ENCODE measurements around the gene TNFAIP8L3. TPM values are rescaled to one million over a fixed set of nuclear protein-coding genes. Genes with fewer than 3 reads are reported as not detected.
"Not testable (repeated sequence)": the region's sequence is repeated elsewhere in the genome, so short reads cannot be mapped to it uniquely, and the experiment has no call there.

The TNFAIP8L3 gene
- total RNA-seq, 1 donor from 2014 or later, result 4.8 TPM

GRCh38 chr15:51075364-51075763, 19.3 kb downstream of the TNFAIP8L3 start:
- intact Hi-C loops (cut with DNase I), result no loop called here
- DNase-seq (ENCODE audit: low spot score), result no peak

- intact Hi-C loops (cut with DNase I), result no loop called here
- no peak for DNase-seq (ENCODE audit: low spot score)
Observed at GRCh38 chr15:51074926-51075325, 19.8 kb downstream of the TNFAIP8L3 start.

- intact Hi-C loops (cut with DNase I), result no loop called here
- no peak for DNase-seq (ENCODE audit: low spot score)
Observed at GRCh38 chr15:51071578-51071977, 23.1 kb downstream of the TNFAIP8L3 start.

GRCh38 chr15:51069983-51070382, 24.7 kb downstream of the TNFAIP8L3 start:
- intact Hi-C loops (cut with DNase I), result no loop called here
- no peak for DNase-seq (ENCODE audit: low spot score)

GRCh38 chr15:51067510-51067909, 27.2 kb downstream of the TNFAIP8L3 start:
- DNase-seq (ENCODE audit: low spot score), result no peak
- intact Hi-C loops (cut with DNase I), result no loop called here

DNA sequence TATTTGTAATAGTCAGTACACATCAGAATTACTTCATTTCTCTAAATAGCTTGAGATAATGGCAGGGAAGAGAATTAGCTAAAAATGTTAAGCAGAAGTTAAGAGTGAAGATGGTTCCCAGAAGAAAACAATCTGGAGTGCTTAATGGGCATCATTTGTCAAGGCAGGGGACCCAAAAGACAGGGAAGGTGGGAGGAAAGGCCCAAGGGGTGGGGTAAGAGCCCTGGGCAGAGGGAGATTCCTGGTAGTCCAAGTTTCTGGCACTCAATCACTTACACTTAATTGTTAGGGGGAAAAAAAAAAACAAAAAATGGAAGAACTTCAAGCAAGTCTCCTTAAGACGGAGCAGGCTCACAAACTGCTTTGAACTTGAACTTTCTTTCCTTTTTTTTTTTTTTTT, 28.9 kb downstream of the TNFAIP8L3 start:
- no peak for DNase-seq (ENCODE audit: low spot score)
- intact Hi-C loops (cut with DNase I), result no loop called here

- no peak for DNase-seq (ENCODE audit: low spot score)
- intact Hi-C loops (cut with DNase I), result no loop called here
Observed at GRCh38 chr15:51065261-51065660, 29.4 kb downstream of the TNFAIP8L3 start.

GRCh38 chr15:51062736-51063135, 32.0 kb downstream of the TNFAIP8L3 start:
- intact Hi-C loops (cut with DNase I), result no loop called here
- no peak for DNase-seq (ENCODE audit: low spot score)

DNA sequence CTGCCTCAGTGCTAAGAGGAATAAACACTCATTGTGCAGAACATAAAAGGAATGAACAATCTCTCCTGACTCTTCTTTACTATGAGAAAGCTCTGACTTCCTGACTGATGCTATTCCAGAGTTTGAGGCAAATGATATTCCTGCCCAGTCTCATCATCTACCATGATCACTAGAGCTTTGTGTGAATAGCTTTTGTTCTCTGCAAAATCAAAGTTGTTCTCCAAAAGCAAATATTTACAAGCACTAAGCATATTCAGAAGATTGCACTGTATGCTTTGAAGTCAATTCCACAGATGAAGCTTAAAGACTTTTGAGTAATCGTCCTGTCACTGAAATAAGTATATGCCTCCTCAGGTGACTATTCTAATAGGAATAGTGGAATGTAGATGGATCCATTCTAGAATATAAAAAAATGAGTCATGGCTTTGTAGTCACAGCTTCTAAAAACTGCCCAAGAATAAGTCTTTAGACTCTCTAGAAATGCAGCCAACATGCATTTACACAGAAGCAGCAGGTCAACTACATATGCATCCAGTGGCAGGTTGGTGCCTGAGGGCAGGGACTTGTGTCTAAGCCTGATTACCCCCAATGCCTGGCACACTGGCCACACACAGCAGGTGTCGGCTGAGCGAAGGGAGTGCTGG, 34.6 kb downstream of the TNFAIP8L3 start:
- no peak for DNase-seq (ENCODE audit: low spot score)
- intact Hi-C loops (cut with DNase I), result no loop called here

GRCh38 chr15:51054535-51054934, 40.2 kb downstream of the TNFAIP8L3 start:
- no peak for DNase-seq (ENCODE audit: low spot score)
- intact Hi-C loops (cut with DNase I), result no loop called here

GRCh38 chr15:51053571-51053970, 41.1 kb downstream of the TNFAIP8L3 start:
- intact Hi-C loops (cut with DNase I), result no loop called here
- DNase-seq (ENCODE audit: low spot score), result no peak

DNA sequence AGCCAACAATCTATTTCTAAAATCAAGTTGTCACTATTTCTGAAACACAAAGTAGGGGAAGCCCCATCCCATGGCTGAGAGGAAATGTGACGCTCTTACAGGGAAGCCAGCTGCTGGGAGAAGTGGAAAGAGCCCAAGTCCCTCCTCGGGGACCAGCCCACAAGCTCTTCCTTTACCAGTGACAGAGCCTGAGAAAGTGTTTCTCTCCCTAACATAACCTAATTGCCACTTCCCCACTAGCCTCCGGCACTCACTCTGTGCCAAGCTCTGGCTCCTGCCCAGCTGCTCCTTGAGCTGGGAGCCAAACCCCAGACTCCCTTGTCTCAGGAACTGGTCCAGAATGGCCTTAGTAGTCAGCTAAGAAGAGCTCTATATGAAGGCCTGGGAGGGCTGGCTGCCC, 42.9 kb downstream of the TNFAIP8L3 start:
- intact Hi-C loops (cut with DNase I), result no loop called here
- DNase-seq (ENCODE audit: low spot score), result no peak

DNA sequence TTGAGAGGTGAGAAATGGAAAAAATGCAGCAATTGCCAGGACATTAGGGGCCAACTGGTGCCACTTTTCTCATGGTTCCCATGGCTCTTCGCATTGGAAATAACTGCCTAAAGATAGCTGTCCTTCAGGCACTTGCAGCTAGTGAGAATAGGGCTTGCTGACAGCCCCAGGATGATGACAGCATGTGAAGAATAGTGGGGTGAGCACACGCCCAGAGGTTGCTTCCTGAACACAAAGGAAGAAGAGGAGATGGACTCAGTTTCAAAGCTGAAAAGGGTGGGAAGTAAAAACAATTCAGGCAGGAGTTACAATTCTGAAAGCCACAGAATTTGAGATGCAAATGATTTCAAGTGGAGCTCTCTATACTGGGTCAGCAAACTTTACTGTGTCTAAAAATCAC, 45.6 kb downstream of the TNFAIP8L3 start:
- intact Hi-C loops (cut with DNase I), result no loop called here
- no peak for DNase-seq (ENCODE audit: low spot score)

- no peak for DNase-seq (ENCODE audit: low spot score)
- intact Hi-C loops (cut with DNase I), result no loop called here
Observed at GRCh38 chr15:51048308-51048707, 46.4 kb downstream of the TNFAIP8L3 start.

DNA sequence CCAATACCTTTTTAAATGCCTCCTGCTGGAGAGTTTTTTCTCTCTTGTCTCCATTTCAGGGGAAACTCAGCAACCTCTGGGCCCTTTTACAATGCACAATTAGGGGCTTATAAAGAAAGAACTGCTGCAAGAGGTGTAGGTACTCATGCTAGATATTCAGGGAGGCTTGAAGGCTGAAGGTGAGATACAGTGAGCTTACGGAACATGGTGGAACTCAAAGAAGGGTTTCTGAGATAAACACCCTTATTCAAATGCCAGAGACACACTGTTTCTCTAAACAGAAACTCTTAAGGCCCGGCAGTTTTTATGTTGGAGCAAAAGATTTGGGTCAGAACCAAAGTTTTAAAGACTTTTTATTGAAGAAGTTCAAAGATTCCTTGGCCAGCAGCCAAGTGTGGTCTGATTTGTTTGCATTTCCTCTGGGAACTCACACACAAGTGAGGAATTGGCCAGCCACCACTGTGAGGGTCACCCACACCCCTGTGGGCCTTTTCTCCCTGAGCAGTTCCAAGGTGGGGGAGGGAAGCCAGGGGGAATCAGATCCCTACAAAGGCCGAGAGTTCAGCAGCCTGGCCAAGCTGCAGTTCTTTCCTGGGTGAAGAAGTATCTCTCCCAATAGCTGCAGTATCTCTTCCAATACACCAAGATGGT, 47.8 kb downstream of the TNFAIP8L3 start:
- intact Hi-C loops (cut with DNase I), result no loop called here

GRCh38 chr15:51046016-51046415, 48.7 kb downstream of the TNFAIP8L3 start:
- intact Hi-C loops (cut with DNase I), result no loop called here

More for the DNA sequence above, 47.8 kb downstream of the TNFAIP8L3 start:
- no peak for DNase-seq (ENCODE audit: low spot score)

DNA sequence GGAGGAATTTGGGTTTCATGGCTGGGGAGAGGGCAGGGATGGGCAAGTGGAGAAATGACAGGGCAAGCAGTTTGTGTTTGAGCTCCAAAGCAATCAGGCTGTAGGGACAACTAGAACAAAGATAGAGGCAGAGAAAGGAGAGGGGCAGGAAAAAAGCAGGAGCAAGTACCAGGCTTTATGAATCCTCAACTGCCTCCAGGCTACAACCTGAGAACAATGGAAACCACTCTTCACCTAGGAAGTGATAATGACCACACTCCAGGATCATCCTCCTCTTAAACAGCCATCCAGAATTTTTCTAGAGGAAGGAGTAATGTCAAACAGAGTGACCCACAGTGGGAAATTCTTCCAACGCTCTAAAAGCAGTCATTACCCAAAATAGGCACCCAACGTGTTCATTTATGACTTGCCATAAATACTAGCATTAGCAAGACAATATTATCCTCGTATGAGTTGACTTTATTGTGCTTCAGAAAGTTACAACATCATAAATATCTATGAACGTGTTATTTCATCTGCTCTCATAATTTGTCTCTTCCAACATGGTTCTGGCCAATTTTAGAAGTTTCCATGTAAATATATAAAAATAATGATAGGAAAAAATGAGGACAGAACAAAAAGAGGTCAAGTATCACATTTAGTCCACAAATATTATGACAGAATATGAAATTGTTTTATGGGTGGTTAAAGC, 50.5 kb downstream of the TNFAIP8L3 start:
- DNase-seq (ENCODE audit: low spot score), result no peak
- intact Hi-C loops (cut with DNase I), result no loop called here

More at GRCh38 chr15:51046016-51046415, 48.7 kb downstream of the TNFAIP8L3 start:
- no peak for DNase-seq (ENCODE audit: low spot score)

DNA sequence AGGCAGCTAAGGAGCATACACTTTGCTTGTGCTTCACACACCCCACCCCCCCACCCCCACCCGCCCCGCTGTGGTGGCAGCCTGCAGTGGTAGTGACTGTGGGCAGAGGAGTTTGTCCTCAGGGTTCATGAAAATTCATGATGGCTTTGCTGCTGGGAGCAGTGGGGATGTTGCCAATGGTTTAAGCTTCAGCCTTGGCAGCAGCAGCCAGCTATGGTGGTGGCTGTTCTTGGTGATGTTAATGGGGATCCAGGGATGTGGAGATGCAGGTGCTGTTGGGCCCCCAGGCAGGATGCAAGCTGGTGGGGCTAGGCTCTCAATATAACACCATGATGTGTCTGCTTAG, 55.8 kb downstream of the TNFAIP8L3 start:
- intact Hi-C loops (cut with DNase I), result no loop called here
- DNase-seq (ENCODE audit: low spot score), result no peak

GRCh38 chr15:51038162-51038973, 56.3 kb downstream of the TNFAIP8L3 start:
- DNase-seq (ENCODE audit: low spot score), result no peak
- intact Hi-C loops (cut with DNase I), result no loop called here

GRCh38 chr15:51037474-51037873, 57.2 kb downstream of the TNFAIP8L3 start:
- DNase-seq (ENCODE audit: low spot score); intact Hi-C loops (cut with DNase I): not testable (repeated sequence)
